NT2/D1 (cell line): ENCODE data around the gene REXO1.

ENCODE experiments used
- DNase-seq: peaks from one replicate; pipeline ENCODE4 v3.0.0-alpha.2; 2011; ENCODE audit warnings: low read depth, low spot score
- H3K27me3 ChIP-seq: 2 replicates; pipeline ENCODE4 v1.6.0; 2011; ENCODE audit warnings: mild to moderate bottlenecking; ENCODE audit not compliant: insufficient read length, insufficient read depth
- H3K36me3 ChIP-seq: 2 replicates; pipeline ENCODE4 v1.6.1; 2011; ENCODE audit warnings: mild to moderate bottlenecking, low read length, mixed read lengths; ENCODE audit not compliant: insufficient read depth, insufficient read length
- H3K4me1 ChIP-seq: 2 replicates; pipeline ENCODE4 v1.5.1; 2011; ENCODE audit not compliant: insufficient read depth, insufficient read length
- H3K4me3 ChIP-seq: 2 replicates; pipeline ENCODE4 v1.5.1; 2011; ENCODE audit warnings: low read depth; ENCODE audit not compliant: insufficient read length
- H3K9ac ChIP-seq: 2 replicates; pipeline ENCODE4 v1.6.0; 2011; ENCODE audit warnings: low read depth; ENCODE audit not compliant: insufficient read length
- H3K9me3 ChIP-seq: 2 replicates; pipeline ENCODE4 v1.5.1; 2011; ENCODE audit warnings: mild to moderate bottlenecking, low read length; ENCODE audit not compliant: insufficient read depth
- SUZ12 ChIP-seq: IDR thresholded peaks from 2 replicates; pipeline ENCODE4 v1.6.1; 2011; ENCODE audit not compliant: insufficient read length, insufficient read depth; ENCODE audit errors: extremely low read depth
- YY1 ChIP-seq: IDR thresholded peaks from 2 replicates; pipeline ENCODE4 v1.6.1; 2011; ENCODE audit not compliant: insufficient read length, insufficient read depth
- ZNF274 ChIP-seq: IDR thresholded peaks from 2 replicates; pipeline ENCODE4 v1.6.1; 2011; ENCODE audit warnings: mild to moderate bottlenecking, low read depth, low read length

Gene REXO1

GRCh38 chr19:1862424-1863327 is 14.4 kb upstream of the REXO1 start:
- no peak for DNase-seq
- peak overlapping the region; percentile 92 for H3K9ac ChIP-seq
- peaks cover 24% of the 10 kb centered on the region for H3K27me3 ChIP-seq
- H3K4me3 ChIP-seq = peak overlapping the region; percentile 84
- H3K36me3 ChIP-seq = peaks cover 6% of the 10 kb centered on the region
- TF ChIP-seq SUZ12 (no peak), YY1 (no peak), ZNF274 (no peak)
- peaks cover 7% of the 10 kb centered on the region; the same call in 1 of the 2 replicates for H3K9me3 ChIP-seq
- H3K4me1 ChIP-seq = peaks cover 22% of the 10 kb centered on the region

DNA sequence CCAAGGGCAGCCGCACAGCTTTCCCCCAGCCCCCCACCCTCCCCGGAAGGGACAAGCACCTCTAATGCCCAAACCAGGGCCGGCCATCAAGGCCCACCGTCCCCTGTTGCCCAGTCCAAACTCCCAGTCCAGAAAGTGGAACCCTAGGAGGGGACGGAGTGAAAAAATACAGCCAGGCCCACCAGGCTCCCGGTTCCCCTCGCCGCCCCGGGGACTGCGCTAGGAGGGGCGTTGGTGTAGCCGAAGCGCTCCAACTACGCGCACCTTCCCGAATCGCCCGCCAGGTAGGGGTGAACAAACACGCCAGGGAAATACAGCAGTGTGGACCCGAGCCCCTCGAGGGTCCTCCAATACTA is 13.8 kb upstream of the REXO1 start:
- Histone ChIP-seq H3K36me3 (peaks cover 3% of the 10 kb centered on the region), H3K27me3 (peaks cover 24% of the 10 kb centered on the region), H3K4me1 (peaks cover 26% of the 10 kb centered on the region), H3K4me3 (peak overlapping the region; percentile 84), H3K9ac (peak overlapping the region; percentile 92), H3K9me3 (peaks cover 7% of the 10 kb centered on the region; the same call in 1 of the 2 replicates)
- TF ChIP-seq YY1 = no peak
- TF ChIP-seq ZNF274 = no peak
- no peak for TF ChIP-seq SUZ12
- no peak for DNase-seq

DNA sequence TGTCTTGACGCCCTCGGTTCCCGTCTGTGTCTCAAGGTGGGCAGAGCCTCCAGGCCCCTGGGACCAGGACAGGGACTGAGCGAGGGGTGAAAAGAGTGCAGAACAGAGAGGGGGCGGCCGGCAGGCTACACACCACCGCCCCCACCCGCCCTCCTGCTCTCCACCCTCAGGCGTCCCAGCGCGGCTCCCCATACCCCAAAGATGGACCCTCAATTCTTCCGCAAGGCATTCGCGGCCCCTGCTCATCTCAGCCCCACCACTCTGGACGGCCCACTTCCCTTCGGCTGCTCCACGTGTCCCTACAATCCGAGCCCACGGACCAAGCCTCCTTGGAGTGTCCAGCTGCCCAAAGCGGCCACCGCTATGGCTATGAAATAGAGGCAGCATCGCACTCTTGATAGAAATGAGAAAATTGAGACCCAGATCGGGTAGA is 13.3 kb upstream of the REXO1 start:
- Histone ChIP-seq H3K36me3 (no peaks in the 10 kb centered on the region), H3K9me3 (peaks cover 7% of the 10 kb centered on the region; the same call in 1 of the 2 replicates), H3K9ac (peak overlapping the region; percentile 92), H3K4me1 (peaks cover 24% of the 10 kb centered on the region), H3K4me3 (peak overlapping the region; percentile 84), H3K27me3 (peaks cover 24% of the 10 kb centered on the region)
- TF ChIP-seq YY1 = no peak
- DNase-seq = no peak

GRCh38 chr19:1860821-1861598 is 12.7 kb upstream of the REXO1 start:
- no peak for TF ChIP-seq YY1
- TF ChIP-seq ZNF274 = no peak
- TF ChIP-seq SUZ12 = no peak
- Histone ChIP-seq H3K4me1 (peaks cover 27% of the 10 kb centered on the region), H3K4me3 (peak overlapping the region; percentile 84), H3K9me3 (peaks cover 7% of the 10 kb centered on the region; the same call in 1 of the 2 replicates), H3K9ac (peak overlapping the region; percentile 92), H3K36me3 (no peaks in the 10 kb centered on the region), H3K27me3 (peaks cover 24% of the 10 kb centered on the region)
- no peak for DNase-seq

- H3K36me3 ChIP-seq = no peaks in the 10 kb centered on the region
- H3K27me3 ChIP-seq = peaks cover 24% of the 10 kb centered on the region
- peak overlapping the region; percentile 72 for H3K9ac ChIP-seq
- TF ChIP-seq YY1 (no peak), ZNF274 (no peak), SUZ12 (no peak)
- H3K4me1 ChIP-seq = peaks cover 33% of the 10 kb centered on the region
- peaks cover 3% of the 10 kb centered on the region; the same call in 1 of the 2 replicates for H3K9me3 ChIP-seq
- peak overlapping the region; percentile 84 for H3K4me3 ChIP-seq
- DNase-seq = no peak
These were observed 11.9 kb upstream of the REXO1 start for GRCh38 chr19:1860042-1860775.

DNA sequence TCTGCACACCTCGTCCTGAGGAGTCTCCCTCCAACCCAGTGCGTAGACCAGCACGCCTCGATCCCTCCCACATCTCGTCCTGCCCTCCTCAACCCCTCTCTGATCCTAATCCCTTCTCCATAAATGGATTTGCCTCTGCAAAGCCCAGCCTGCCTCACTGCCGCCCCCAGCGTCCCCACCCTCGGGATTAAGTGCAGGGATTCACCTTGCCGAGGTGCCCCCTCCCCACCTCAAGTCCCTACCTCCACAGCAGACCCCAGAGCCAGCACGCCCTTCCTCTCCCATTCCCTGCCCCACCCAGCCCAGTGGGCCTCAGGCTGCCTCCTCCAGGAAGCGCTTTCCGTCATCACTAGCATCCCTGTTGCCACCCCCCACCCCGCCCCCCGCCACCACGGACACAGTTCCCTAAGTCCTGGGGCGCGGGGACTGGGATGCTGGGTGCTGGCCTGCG is 11.1 kb upstream of the REXO1 start:
- peaks cover 35% of the 10 kb centered on the region for H3K4me1 ChIP-seq
- H3K9ac ChIP-seq = peak overlapping the region; percentile 46
- H3K4me3 ChIP-seq = no peak overlapping the region
- TF ChIP-seq SUZ12 (no peak), YY1 (no peak), ZNF274 (no peak)
- peaks cover under 1% of the 10 kb centered on the region for H3K36me3 ChIP-seq
- DNase-seq = no peak
- H3K27me3 ChIP-seq = peaks cover 24% of the 10 kb centered on the region
- H3K9me3 ChIP-seq = no peaks in the 10 kb centered on the region
